NK-92 (cell line): Measurements from ENCODE around the gene RHOBTB1.

Experiments
- DNase-seq: peaks from one replicate; lab custom pipeline; 2025; ENCODE audit not compliant: unreplicated experiment; lab: John Stamatoyannopoulos, UW

Gene RHOBTB1

GRCh38 chr10:60942134-60942787 lies 1.7 kb downstream of the RHOBTB1 start:
- DNase-seq, result no peak

- no peak for DNase-seq
Measured at GRCh38 chr10:60940446-60940845, 3.5 kb downstream of the RHOBTB1 start.

GRCh38 chr10:60937784-60938654 lies 6.0 kb downstream of the RHOBTB1 start:
- no peak for DNase-seq

- no peak for DNase-seq
Measured at GRCh38 chr10:60937022-60937421, 7.0 kb downstream of the RHOBTB1 start.

GRCh38 chr10:60934215-60935175 lies 9.5 kb downstream of the RHOBTB1 start:
- DNase-seq, result no peak

GRCh38 chr10:60932756-60933155 lies 11.2 kb downstream of the RHOBTB1 start:
- no peak for DNase-seq

GRCh38 chr10:60930237-60930636 lies 13.7 kb downstream of the RHOBTB1 start:
- no peak for DNase-seq

- no peak for DNase-seq
Measured at GRCh38 chr10:60921633-60922032, 22.4 kb downstream of the RHOBTB1 start.

- DNase-seq, result no peak
Measured at GRCh38 chr10:60920479-60920878, 23.5 kb downstream of the RHOBTB1 start.

GRCh38 chr10:60919551-60919950 lies 24.4 kb downstream of the RHOBTB1 start:
- DNase-seq, result no peak

GRCh38 chr10:60917331-60918280 lies 26.4 kb downstream of the RHOBTB1 start:
- DNase-seq, result no peak

- DNase-seq, result no peak
Measured at GRCh38 chr10:60916025-60916424, 28.0 kb downstream of the RHOBTB1 start.

GRCh38 chr10:60914690-60915141 lies 29.3 kb downstream of the RHOBTB1 start:
- no peak for DNase-seq

- no peak for DNase-seq
Measured at GRCh38 chr10:60913657-60914056, 30.3 kb downstream of the RHOBTB1 start.

GRCh38 chr10:60913071-60913470 lies 30.9 kb downstream of the RHOBTB1 start:
- DNase-seq, result no peak

GRCh38 chr10:60911715-60912114 lies 32.3 kb downstream of the RHOBTB1 start:
- DNase-seq, result no peak

GRCh38 chr10:60911216-60911615 lies 32.8 kb downstream of the RHOBTB1 start:
- no peak for DNase-seq

- DNase-seq, result no peak
Measured at GRCh38 chr10:60910543-60910942, 33.4 kb downstream of the RHOBTB1 start.

- no peak for DNase-seq
Measured at GRCh38 chr10:60908896-60909295, 35.1 kb downstream of the RHOBTB1 start.

- DNase-seq, result no peak
Measured at GRCh38 chr10:60908031-60908430, 36.0 kb downstream of the RHOBTB1 start.
